HEK293 (cell line): ENCODE measurements around the gene PPY.

Experiments used
- CTCF ChIA-PET: fragments of 350-600 bp; formaldehyde crosslinking; extraction: SDS; loops from one replicate; lab custom pipeline; 2021; ENCODE audit warnings: antibody characterized with exemption; lab: Yijun Ruan, JAX
- POLR2A ChIA-PET: fragments of 300-600 bp; formaldehyde crosslinking; extraction: SDS; loops from one replicate; lab custom pipeline; 2020; ENCODE audit warnings: antibody characterized with exemption, inconsistent platforms; lab: Yijun Ruan, JAX
- H3K27ac ChIP-seq: fragments of 200-500 bp; sonication (Bioruptor generic); 2 replicates; pipeline ENCODE4 v1.5.1; 2014; ENCODE audit warnings: low read depth, low read length, control low read depth, inconsistent platforms; ENCODE audit errors: extremely low read depth
- H3K36me3 ChIP-seq, 2 experiments: fragments of 200-500 bp in 1 of 2; sonication (Bioruptor generic) in 1 of 2; 1 replicate in 1 of 2; 2 replicates in 1 of 2; pipeline ENCODE4 v1.5.1; 2014 to 2017; ENCODE audit warnings: inconsistent platforms in 2 of 2, low read length in 2 of 2; ENCODE audit not compliant: control insufficient read depth in 2 of 2, insufficient read depth in 1 of 2
- H3K4me1 ChIP-seq: fragments of 200-500 bp; sonication (Bioruptor generic); 2 replicates; pipeline ENCODE4 v1.5.1; 2014; ENCODE audit warnings: mild to moderate bottlenecking, low read length, inconsistent platforms; ENCODE audit not compliant: control insufficient read depth, insufficient read depth
- H3K4me3 ChIP-seq: 2 replicates; pipeline ENCODE4 v1.5.1; 2011; ENCODE audit warnings: low read depth, mild to moderate bottlenecking, control low read depth, low read length, moderate library complexity
- H3K9me3 ChIP-seq: fragments of 200-500 bp; sonication (Bioruptor generic); 2 replicates; pipeline ENCODE4 v1.5.1; 2014; ENCODE audit warnings: low read depth, low read length, inconsistent platforms; ENCODE audit not compliant: control insufficient read depth, insufficient read depth
- IKZF3 ChIP-seq: fragments of 450-650 bp; IDR thresholded peaks from 2 replicates; pipeline ENCODE4 v1.5.0; 2018; ENCODE audit warnings: missing biosample characterization, mild to moderate bottlenecking, missing genetic modification characterization, moderate library complexity
- PATZ1 ChIP-seq: fragments of 450-650 bp; formaldehyde crosslinking; IDR thresholded peaks from 2 replicates; pipeline ENCODE4 v1.5.1; 2016; ENCODE audit warnings: missing biosample characterization, missing genetic modification characterization
- ZBTB17 ChIP-seq: fragments of 450-650 bp; formaldehyde crosslinking; IDR thresholded peaks from 2 replicates; pipeline ENCODE4 v1.5.1; 2016; ENCODE audit warnings: missing biosample characterization, missing genetic modification characterization
- ZBTB49 ChIP-seq: fragments of 450-650 bp; formaldehyde crosslinking; IDR thresholded peaks from 2 replicates; pipeline ENCODE4 v1.5.1; 2016; ENCODE audit warnings: missing biosample characterization, missing genetic modification characterization, low read depth
- ZNF157 ChIP-seq: fragments of 450-650 bp; formaldehyde crosslinking; IDR thresholded peaks from 2 replicates; pipeline ENCODE4 v1.5.1; 2016; ENCODE audit warnings: missing biosample characterization, missing genetic modification characterization
- ZNF18 ChIP-seq: fragments of 450-650 bp; formaldehyde crosslinking; IDR thresholded peaks from 2 replicates; pipeline ENCODE4 v1.5.1; 2016; ENCODE audit warnings: missing biosample characterization, missing genetic modification characterization
- ZNF391 ChIP-seq: fragments of 450-650 bp; formaldehyde crosslinking; IDR thresholded peaks from 2 replicates; pipeline ENCODE4 v1.5.1; 2016; ENCODE audit warnings: low read depth, missing biosample characterization, missing genetic modification characterization, borderline replicate concordance
- ZNF398 ChIP-seq: fragments of 450-650 bp; formaldehyde crosslinking; IDR thresholded peaks from 2 replicates; pipeline ENCODE4 v1.5.1; 2017; ENCODE audit warnings: missing biosample characterization, missing genetic modification characterization
- ZNF423 ChIP-seq: fragments of 450-650 bp; formaldehyde crosslinking; IDR thresholded peaks from 2 replicates; pipeline ENCODE4 v1.5.1; 2016; ENCODE audit warnings: missing biosample characterization, missing genetic modification characterization
- ZNF426 ChIP-seq: fragments of 450-650 bp; formaldehyde crosslinking; IDR thresholded peaks from 2 replicates; pipeline ENCODE4 v1.5.1; 2017; ENCODE audit warnings: missing biosample characterization, missing genetic modification characterization, mild to moderate bottlenecking, inconsistent platforms, moderate library complexity
- ZNF521 ChIP-seq: fragments of 450-650 bp; formaldehyde crosslinking; IDR thresholded peaks from 2 replicates; pipeline ENCODE4 v1.5.1; 2017; ENCODE audit warnings: missing biosample characterization, mild to moderate bottlenecking, missing genetic modification characterization
- ZNF76 ChIP-seq: fragments of 450-650 bp; formaldehyde crosslinking; IDR thresholded peaks from 2 replicates; pipeline ENCODE4; 2016; ENCODE audit warnings: low read depth, missing biosample characterization, missing genetic modification characterization, borderline replicate concordance

Gene PPY

GRCh38 chr17:43983515-43984411 lies 41.5 kb upstream of the PPY start (continued):
- TF ChIP-seq ZBTB49 (tag by site-specific recombination) (no peak), ZNF426 (no peak), ZBTB17 (0 out of 2 replicates have a peak, but pooled peaks have one; percentile 17), PATZ1 (tag by site-specific recombination) (peak; percentile 81), ZNF157 (no peak)
- TF ChIP-seq, all 188 proteins: peak for 42

GRCh38 chr17:43983196-43983514 lies 40.9 kb upstream of the PPY start:
- POLR2A ChIA-PET, result interaction anchor here (1.0 kb wide), 1 partner anchor 26 kb away, joined by 3 read pairs; no protein-coding TSS in a partner anchor
- no peak overlapping the region for H3K4me3 ChIP-seq

GRCh38 chr17:43982171-43982570 lies 39.9 kb upstream of the PPY start:
- Histone ChIP-seq H3K27ac (no peak overlapping the region), H3K36me3 (no peaks in the 10 kb centered on the region), H3K4me3 (no peak overlapping the region), H3K4me1 (no peaks in the 10 kb centered on the region; the same call in 1 of the 2 replicates), H3K9me3 (no peaks in the 10 kb centered on the region)
- CTCF ChIA-PET, result interaction anchor here (0.5 to 4.2 kb wide), 6 partner anchors 12 to 103 kb away, joined by 3 to 27 read pairs (median 5); no protein-coding TSS in a partner anchor
- POLR2A ChIA-PET, result no interaction called here
- no peak for TF ChIP-seq ZNF391 (tag by site-specific recombination)
- 0 out of 2 replicates have a peak, but pooled peaks have one; percentile 38 for TF ChIP-seq ZNF18 (tag by site-specific recombination)
- TF ChIP-seq ZNF521 (tag by site-specific recombination), result no peak

More at GRCh38 chr17:43983196-43983514, 40.9 kb upstream of the PPY start:
- Histone ChIP-seq H3K4me1 (no peaks in the 10 kb centered on the region; the same call in 1 of the 2 replicates), H3K9me3 (no peaks in the 10 kb centered on the region), H3K27ac (no peak overlapping the region), H3K36me3 (no peaks in the 10 kb centered on the region)
- CTCF ChIA-PET, result interaction anchor here (0.6 to 4.2 kb wide), 12 partner anchors 9 to 1914 kb away, joined by 3 to 27 read pairs (median 4); no protein-coding TSS in a partner anchor
- TF ChIP-seq ZNF423 (0 out of 2 replicates have a peak, but pooled peaks have one; percentile 66), IKZF3 (tag by site-specific recombination) (peak; percentile 60; the same call in 1 of the 2 replicates), ZNF76 (no peak)

- no peaks in the 10 kb centered on the region for H3K36me3 ChIP-seq
- TF ChIP-seq ZNF398 (peak; percentile 61), ZNF426 (no peak)
- POLR2A ChIA-PET, result interaction anchor here (1.1 kb wide), 1 partner anchor 22 kb away, joined by 4 read pairs; no protein-coding TSS in a partner anchor
- no peaks in the 10 kb centered on the region; the same call in 1 of the 2 replicates for H3K4me1 ChIP-seq
- H3K4me3 ChIP-seq, result no peak overlapping the region
- H3K27ac ChIP-seq, result no peak overlapping the region
- H3K9me3 ChIP-seq, result no peaks in the 10 kb centered on the region
- CTCF ChIA-PET, result interaction anchor here (0.6 to 1.8 kb wide), 9 partner anchors 14 to 608 kb away, joined by 3 to 13 read pairs (median 5); partner anchors contain the start of gene CD300LG
Measured at GRCh38 chr17:43979671-43980070, 37.4 kb upstream of the PPY start.
